NCI-H2196 treated with DMSO at 0.1 percent for 48 hours (cell line): Measurements from ENCODE around the gene FAM241B.
A peak's percentile ranks its signal among the peaks of the same experiment; 100 is the strongest.

Experiments used
- DNase-seq: peaks from one replicate; lab custom pipeline; 2025; ENCODE audit not compliant: unreplicated experiment; lab: John Stamatoyannopoulos, UW

Gene FAM241B

DNA sequence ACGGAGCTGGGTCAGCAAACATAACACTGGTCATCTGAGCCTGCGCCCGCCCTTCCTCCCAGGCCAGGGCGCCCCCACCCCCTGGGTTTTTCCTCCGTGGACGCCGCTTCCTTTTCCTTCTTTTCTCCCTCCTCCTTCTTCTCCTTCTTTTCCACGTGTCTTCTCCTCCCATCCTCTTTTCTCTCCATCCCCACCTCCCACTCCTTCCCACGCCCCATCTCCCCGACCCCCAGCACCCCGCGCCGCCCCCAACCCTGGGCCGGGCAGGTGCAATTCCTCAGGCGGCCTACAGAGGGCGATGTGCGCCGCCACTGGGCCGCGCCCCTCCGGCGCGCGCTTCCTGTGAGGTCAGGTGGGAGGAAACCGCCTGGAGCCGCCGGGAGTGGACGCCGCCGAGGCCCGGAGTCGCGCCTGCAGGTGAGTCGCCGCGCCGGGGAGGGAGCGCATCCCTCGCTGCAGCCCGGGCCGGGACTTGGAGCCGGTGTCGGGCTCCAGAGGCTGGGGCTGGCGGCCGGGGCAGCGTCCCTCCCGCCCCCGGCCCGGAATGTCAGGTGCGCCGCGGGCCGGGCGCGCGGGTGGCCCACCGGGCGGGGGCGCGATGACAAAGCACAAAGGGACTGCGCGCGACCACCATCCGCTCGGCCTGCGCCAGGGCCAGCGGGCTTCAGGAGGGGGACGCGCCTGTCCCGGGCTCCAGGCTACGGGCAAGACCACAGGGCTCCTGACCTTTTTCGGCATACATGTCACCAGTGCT, at the start of gene FAM241B:
FAM241B (plus strand) TSS at position 351 of the 754 bp plus-strand sequence. CDS start 1,497 bp downstream, outside the sequence.
- DNase-seq, result peak; percentile 17

GRCh38 chr10:69580435-69580834, 49.6 kb upstream of the FAM241B start:
- DNase-seq, result no peak

DNA sequence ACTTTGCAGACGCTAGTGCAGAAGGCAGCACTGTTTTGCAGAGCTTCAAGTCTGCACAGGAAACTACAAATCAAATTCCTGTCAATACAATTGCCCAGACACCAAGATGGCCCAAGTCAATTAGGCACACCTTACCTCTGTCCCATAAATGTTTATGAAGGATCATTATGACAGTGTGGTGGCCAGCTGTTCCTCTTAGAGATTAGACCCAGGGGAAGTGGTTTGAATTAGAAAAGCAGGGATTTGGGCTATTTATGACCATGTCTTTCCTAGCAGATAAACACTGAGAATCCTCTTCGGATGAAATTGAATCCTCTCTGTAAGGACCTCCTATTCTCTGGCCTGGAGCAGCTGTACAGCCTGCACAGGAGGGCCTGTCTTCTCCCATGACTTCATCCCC, 46.9 kb upstream of the FAM241B start:
- no peak for DNase-seq

- DNase-seq, result no peak
Observed at GRCh38 chr10:69584624-69585023, 45.4 kb upstream of the FAM241B start.

- DNase-seq, result no peak
Observed at GRCh38 chr10:69588358-69588757, 41.7 kb upstream of the FAM241B start.

DNA sequence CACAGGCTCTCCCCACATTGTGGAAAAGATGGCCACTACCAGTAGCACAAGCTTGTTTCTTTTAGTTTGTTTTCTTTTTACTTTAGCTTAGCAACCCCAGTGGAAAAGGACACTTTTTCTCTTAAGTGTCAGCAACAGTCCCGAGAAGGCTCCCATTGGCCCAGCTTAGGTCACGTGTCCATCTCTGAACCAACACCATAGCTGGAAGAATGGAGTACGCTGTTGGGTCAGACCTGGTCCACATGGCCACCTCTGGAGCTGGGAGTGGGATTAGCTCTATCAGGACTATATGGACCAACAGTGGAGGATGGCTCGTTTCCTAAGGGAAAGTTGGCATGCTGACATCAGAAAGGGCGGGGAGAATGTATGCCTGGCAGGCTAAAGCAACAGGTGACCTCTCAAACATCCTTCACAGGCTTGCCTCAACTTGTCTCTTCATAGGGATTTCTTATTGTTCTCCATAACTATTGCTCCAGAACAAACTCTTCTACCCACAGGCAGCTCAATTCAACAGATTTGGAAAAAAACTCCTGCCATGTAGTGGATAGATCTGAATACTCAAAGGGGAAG, 29.2 kb upstream of the FAM241B start:
- DNase-seq, result no peak

DNA sequence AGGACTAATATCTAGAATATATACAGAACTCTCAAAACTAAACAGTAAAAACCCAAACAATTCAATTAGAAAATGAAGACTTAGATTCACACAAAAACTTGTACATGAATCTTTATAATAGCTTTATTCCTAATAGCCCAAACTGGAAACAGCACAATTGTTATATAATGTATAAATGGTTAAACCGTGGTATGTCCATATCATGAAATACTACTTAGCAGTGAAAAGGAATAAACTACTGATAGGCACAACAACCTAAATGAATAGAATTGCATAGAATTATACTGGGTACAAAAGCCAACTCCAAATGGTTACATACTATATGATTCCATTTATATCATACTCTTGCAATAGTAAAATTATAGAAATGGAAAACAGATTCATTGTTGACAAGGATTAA, 21.0 kb upstream of the FAM241B start:
- DNase-seq, result no peak

DNA sequence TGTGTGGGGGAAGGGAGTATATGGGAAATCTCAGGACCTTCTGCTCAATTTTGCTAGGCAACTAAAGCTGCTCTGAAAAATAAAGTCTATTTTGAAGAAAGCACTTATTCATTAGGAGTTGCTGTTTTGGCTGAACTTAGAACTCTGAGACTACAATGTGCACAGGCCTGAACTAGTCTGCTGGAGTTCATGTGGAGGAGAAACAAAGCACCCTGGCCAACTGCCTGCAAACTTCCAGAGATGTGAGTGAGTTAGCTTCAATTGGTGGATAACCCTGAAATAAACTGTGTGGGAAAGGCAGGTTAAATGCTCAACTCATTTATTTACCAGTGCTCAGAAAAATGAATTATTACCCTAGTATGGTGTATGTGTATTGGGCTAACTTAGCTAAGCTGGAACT, 17.3 kb upstream of the FAM241B start:
- no peak for DNase-seq

GRCh38 chr10:69614130-69614529, 15.9 kb upstream of the FAM241B start:
- DNase-seq, result no peak

- DNase-seq, result no peak
Observed at GRCh38 chr10:69616358-69616757, 13.7 kb upstream of the FAM241B start.

GRCh38 chr10:69618746-69619145, 11.3 kb upstream of the FAM241B start:
- DNase-seq, result no peak

DNA sequence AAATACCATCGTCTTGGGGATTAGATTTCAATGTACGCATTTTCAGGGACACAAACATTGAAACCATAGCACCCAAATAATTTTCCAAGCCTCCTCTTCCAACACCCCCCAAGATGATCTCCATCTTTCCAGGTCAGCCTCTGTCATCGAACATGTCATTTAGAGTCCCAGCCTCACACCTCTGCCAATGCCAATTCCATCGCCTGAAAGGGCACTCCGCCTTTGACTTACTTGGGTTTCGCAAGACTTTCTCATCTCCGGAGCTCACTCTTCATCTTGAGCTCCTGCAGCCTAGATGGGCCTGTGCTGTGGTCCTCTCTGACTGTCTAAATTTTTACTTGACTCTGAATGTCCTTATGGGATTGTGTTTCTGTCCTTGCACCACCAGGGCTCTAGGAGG, 10.4 kb upstream of the FAM241B start:
- no peak for DNase-seq

GRCh38 chr10:69620625-69621024, 9.4 kb upstream of the FAM241B start:
- no peak for DNase-seq

GRCh38 chr10:69624245-69624786, 5.7 kb upstream of the FAM241B start:
- no peak for DNase-seq

DNA sequence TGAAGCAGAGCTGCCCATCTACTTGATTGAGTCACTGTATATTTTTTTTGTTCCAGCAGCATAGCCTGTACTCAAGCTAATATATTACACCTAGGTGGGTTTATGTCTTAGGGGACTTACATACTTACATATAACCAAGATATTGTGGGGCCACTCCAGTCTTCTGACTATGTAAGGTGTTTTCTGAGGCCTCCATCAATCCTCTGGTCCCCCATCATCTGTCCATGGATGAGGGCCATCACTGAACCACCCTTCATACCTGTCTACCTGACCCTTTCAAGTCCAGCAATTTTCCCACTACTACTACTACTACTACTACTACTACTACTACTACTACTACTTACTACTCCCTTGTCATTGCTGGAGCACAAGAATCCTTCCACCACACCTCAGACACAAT, 3.2 kb upstream of the FAM241B start:
- no peak for DNase-seq

GRCh38 chr10:69628891-69629290, 1.2 kb upstream of the FAM241B start:
- DNase-seq, result no peak

DNA sequence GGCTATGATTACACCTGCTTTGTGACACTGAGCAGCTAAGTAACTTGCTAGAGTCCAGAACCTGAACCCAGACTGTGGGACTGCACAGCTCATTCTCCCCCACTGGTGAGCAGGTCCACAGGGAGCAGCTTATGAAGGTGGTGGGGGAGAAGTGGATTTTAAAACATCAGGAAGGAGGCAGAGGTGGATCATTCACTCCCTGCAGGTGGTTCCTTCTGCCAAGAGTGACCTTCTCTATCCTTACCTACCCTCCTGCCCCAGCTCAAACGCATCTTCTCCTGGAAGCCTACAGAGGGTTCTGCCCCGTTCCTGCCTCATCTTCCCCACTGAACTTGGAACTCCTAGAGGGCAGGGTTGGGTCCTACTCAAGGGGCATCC, 539 bp upstream of the FAM241B start:
- DNase-seq, result no peak

GRCh38 chr10:69630651-69631400, 779 bp downstream of the FAM241B start:
- no peak for DNase-seq

GRCh38 chr10:69631566-69631965, 1.5 kb downstream of the FAM241B start:
- no peak for DNase-seq

- no peak for DNase-seq
Observed at GRCh38 chr10:69632516-69633199, 2.6 kb downstream of the FAM241B start.
